Panc1 (cell line): ENCODE results near the gene CHST11. TPM values are rescaled to one million over a fixed set of nuclear protein-coding genes. Genes with fewer than 3 reads are reported as not detected.

ENCODE experiments used
- ATAC-seq: fragments of 200-7000 bp; cut with Tn5 transposase; 2 replicates; pipeline ENCODE4 v1.9.1; 2020; ENCODE audit warnings: mild to moderate bottlenecking, moderate library complexity
- BruUV-seq: library from RNA; stranded (reverse); fragments of 400-500 nt; replicated peaks from 2 replicates; lab custom pipeline; 2021; lab: Mats Ljungman, UMichigan
- CTCF ChIA-PET: fragments of 300-600 bp; sonication (Branson Sonifier 250); formaldehyde crosslinking; loops from one replicate; lab custom pipeline; 2022; ENCODE audit warnings: antibody characterized with exemption; lab: Charles Lee
- POLR2A ChIA-PET: fragments of 300-600 bp; sonication (Branson Sonifier 250); formaldehyde crosslinking; loops from one replicate; lab custom pipeline; 2022; ENCODE audit warnings: antibody characterized with exemption; lab: Charles Lee
- DNase-seq: peaks from one replicate; pipeline ENCODE4 v3.0.0-alpha.2; 2010; ENCODE audit warnings: low read depth, low spot score
- H3K27ac ChIP-seq: 2 replicates; pipeline ENCODE4 v1.5.1; 2011; ENCODE audit warnings: mild to moderate bottlenecking, low read length, inconsistent platforms
- H3K27me3 ChIP-seq: fragments of 200-500 bp; sonication (Bioruptor generic); 2 replicates; pipeline ENCODE4 v1.6.0; 2014; ENCODE audit warnings: low read length, inconsistent platforms; ENCODE audit not compliant: control insufficient read depth, insufficient read depth
- H3K36me3 ChIP-seq: fragments of 200-500 bp; sonication (Bioruptor generic); 2 replicates; pipeline ENCODE4 v1.5.1; 2014; ENCODE audit warnings: inconsistent platforms, mild to moderate bottlenecking, low read length, moderate library complexity; ENCODE audit not compliant: control insufficient read depth, insufficient read depth
- H3K4me1 ChIP-seq: 2 replicates; pipeline ENCODE4 v1.5.1; 2011; ENCODE audit warnings: inconsistent platforms, mild to moderate bottlenecking, low read length, moderate library complexity; ENCODE audit not compliant: control insufficient read depth, insufficient read depth
- H3K4me3 ChIP-seq, 2 experiments: 2 replicates each; pipeline ENCODE4 v1.5.1; 2011 to 2012; ENCODE audit warnings: low read depth in 2 of 2, low read length in 2 of 2, mild to moderate bottlenecking in 2 of 2, inconsistent platforms in 1 of 2, moderate library complexity in 1 of 2
- H3K9me3 ChIP-seq: fragments of 200-500 bp; sonication (Bioruptor generic); 2 replicates; pipeline ENCODE4 v1.5.1; 2014; ENCODE audit warnings: low read depth, mild to moderate bottlenecking, inconsistent platforms, low read length, moderate library complexity; ENCODE audit not compliant: control insufficient read depth, insufficient read depth
- POLR2AphosphoS5 ChIP-seq: IDR thresholded peaks from 2 replicates; pipeline ENCODE4 v1.6.1; 2012; ENCODE audit warnings: mild to moderate bottlenecking, low read depth, low read length, moderate library complexity
- REST ChIP-seq, 2 experiments: IDR thresholded peaks; 2 replicates each; pipeline ENCODE4 v1.6.1; 2011 to 2012; ENCODE audit warnings: low read depth in 2 of 2, control low read depth in 1 of 2, low read length in 1 of 2, mild to moderate bottlenecking in 1 of 2, moderate library complexity in 1 of 2; ENCODE audit not compliant: insufficient read depth in 1 of 2
- SIN3A ChIP-seq: IDR thresholded peaks from 2 replicates; pipeline ENCODE4 v1.6.1; 2012; ENCODE audit warnings: low read depth, mild to moderate bottlenecking, low read length, moderate library complexity, borderline replicate concordance; ENCODE audit not compliant: insufficient read depth
- TCF7L2 ChIP-seq: IDR thresholded peaks from 2 replicates; pipeline ENCODE4 v1.6.1; 2011; ENCODE audit warnings: mild to moderate bottlenecking, low read depth, low read length, inconsistent platforms
- in situ Hi-C: cut with HindIII; loops from 2 replicates; pipeline ENCODE4 v1.10.0; 2016; ENCODE audit warnings: low sequenced_read_pairs, low pct_unique_long_range_greater_than_20kb
- intact Hi-C: fragments of 100-400 bp; cut with micrococcal nuclease; formaldehyde crosslinking; loops from one replicate; pipeline ENCODE4 v1.10.0; 2022; ENCODE audit not compliant: unreplicated experiment
- total RNA-seq: library from RNA; stranded (reverse); gene quantifications from one replicate; pipeline ENCODE4 v1.2.1, GENCODE V29; 2021; ENCODE audit not compliant: unreplicated experiment
- TF ChIP-seq, protein P1 (sequence below): fragments of 450-650 bp; IDR thresholded peaks from 2 replicates; pipeline ENCODE4 v1.5.1; 2017; ENCODE audit warnings: mild to moderate bottlenecking

Gene CHST11
- total RNA-seq, 1 experiment from 2014 or later: 11.4 TPM

DNA sequence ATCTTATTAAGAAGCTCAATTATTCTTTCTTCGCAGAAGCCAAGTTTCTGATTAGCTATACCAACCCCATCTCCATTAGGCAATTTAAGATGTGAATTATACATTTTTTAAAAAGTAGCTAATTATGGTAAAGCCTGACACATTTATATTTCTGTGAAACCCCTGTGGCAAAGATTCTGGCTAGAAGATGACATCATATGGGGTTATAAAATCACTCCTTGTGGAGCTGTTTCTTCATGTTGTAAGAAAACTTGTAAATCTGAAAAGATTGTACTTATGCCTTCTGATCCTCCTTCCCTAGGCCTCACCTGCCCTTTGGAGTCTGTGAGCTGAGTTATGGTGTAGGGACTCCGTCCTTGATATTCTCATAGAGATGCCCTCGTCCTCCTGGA, 78.1 kb downstream of the CHST11 start:
- Histone ChIP-seq H3K27me3 (no peaks in the 10 kb centered on the region), H3K4me3 (no peak overlapping the region), H3K36me3 (no peaks in the 10 kb centered on the region), H3K27ac (no peak overlapping the region), H3K9me3 (no peaks in the 10 kb centered on the region), H3K4me1 (no peaks in the 10 kb centered on the region)
- intact Hi-C loops: no loop called here
- ATAC-seq (no peak), DNase-seq (no peak)
- no TSS peak for BruUV-seq
- CTCF ChIA-PET: no interaction called here
- in situ Hi-C loops: no loop called here
- TF ChIP-seq, protein P1, sequence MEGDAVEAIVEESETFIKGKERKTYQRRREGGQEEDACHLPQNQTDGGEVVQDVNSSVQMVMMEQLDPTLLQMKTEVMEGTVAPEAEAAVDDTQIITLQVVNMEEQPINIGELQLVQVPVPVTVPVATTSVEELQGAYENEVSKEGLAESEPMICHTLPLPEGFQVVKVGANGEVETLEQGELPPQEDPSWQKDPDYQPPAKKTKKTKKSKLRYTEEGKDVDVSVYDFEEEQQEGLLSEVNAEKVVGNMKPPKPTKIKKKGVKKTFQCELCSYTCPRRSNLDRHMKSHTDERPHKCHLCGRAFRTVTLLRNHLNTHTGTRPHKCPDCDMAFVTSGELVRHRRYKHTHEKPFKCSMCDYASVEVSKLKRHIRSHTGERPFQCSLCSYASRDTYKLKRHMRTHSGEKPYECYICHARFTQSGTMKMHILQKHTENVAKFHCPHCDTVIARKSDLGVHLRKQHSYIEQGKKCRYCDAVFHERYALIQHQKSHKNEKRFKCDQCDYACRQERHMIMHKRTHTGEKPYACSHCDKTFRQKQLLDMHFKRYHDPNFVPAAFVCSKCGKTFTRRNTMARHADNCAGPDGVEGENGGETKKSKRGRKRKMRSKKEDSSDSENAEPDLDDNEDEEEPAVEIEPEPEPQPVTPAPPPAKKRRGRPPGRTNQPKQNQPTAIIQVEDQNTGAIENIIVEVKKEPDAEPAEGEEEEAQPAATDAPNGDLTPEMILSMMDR: no peak
- no peak for TF ChIP-seq REST (IDR thresholded peaks at IDR 0.05; ENCODE audit: insufficient read depth in 1 of 2, low read depth in 2 of 2, low read length in 1 of 2)
- no peak for TF ChIP-seq SIN3A
- no peak for TF ChIP-seq POLR2AphosphoS5
- no peak for TF ChIP-seq TCF7L2
- POLR2A ChIA-PET: no interaction called here

DNA sequence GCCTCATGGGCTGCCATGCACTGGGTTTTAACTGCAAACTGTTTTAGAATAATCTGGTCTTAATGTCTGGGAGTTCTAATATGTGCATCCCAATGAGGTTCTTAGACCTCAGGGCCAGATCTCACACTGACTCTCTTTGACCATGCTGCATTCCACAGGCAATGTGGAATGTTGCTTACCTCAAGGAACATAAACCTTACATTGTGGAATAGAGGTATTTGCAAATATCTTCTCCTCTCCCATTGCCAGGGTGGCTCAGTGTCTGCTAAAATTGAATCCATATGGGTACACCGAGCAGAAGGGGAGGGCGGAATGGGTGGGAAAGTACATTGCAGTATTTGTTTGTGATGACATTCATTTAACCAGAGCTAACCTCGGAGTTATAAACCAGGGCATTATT, 78.6 kb downstream of the CHST11 start:
- Histone ChIP-seq H3K9me3 (no peaks in the 10 kb centered on the region), H3K4me1 (no peaks in the 10 kb centered on the region), H3K27ac (no peak overlapping the region), H3K4me3 (no peak overlapping the region), H3K36me3 (no peaks in the 10 kb centered on the region), H3K27me3 (no peaks in the 10 kb centered on the region)
- DNase-seq: no peak
- in situ Hi-C loops (no loop called here), intact Hi-C loops (no loop called here)
- BruUV-seq: no TSS peak
- POLR2A ChIA-PET: no interaction called here
- TF ChIP-seq, protein P1: no peak
- TF ChIP-seq REST (IDR thresholded peaks at IDR 0.05; ENCODE audit: insufficient read depth in 1 of 2, low read depth in 2 of 2, low read length in 1 of 2) (no peak), SIN3A (no peak), TCF7L2 (no peak), POLR2AphosphoS5 (no peak)
- ATAC-seq: no peak
- CTCF ChIA-PET: no interaction called here
